ENCODE results near the gene BSDC1. TPM values are rescaled to one million over a fixed set of nuclear protein-coding genes. Genes with fewer than 3 reads are reported as not detected.

The BSDC1 gene
- total and polyA plus RNA-seq, 2 of the 13 experiments (the other 11 are each of a cell fraction or from before 2014, with no cell fraction given) = 40.3 to 64.2 TPM

DNA sequence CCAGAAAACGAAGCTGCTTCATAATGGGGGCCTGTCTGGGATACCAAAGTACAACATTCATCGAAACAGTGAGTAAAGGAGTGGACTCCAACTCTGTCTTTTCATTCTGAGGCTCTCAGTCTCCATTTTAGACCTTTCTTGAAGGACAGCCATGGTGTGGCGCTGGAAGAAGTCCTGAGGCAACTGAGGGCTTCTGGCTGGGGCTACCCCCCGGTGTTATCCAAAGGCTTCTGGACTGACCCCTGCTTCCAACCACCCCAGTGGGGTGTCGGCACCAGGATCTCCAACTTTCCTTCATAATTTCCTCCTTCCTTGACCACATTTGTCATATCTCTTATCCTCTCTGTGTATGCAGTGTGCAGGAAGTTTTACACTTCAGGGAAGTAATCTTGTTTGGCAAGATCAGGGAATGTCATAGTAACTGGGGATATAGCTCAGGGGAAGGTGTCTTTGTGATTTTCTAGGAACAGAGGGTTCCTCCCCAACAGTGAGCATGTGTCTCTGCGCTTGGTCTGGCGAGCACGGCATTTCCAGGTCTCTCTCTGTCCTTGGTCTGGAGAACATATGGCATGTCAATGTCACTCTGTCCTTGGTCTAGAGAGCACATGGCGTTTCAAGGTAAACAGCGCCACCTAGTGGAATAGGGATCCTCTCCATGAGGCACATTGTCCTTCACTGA, 19.4 kb upstream of the BSDC1 start (continued):
- TF ChIP-seq SAP130 (CRISPR knock-in tag; IDR thresholded peaks at IDR 0.05; ENCODE audit: low read depth) = peak; percentile 75
- no peak for TF ChIP-seq NR2F6 (IDR thresholded peaks at IDR 0.05)
- TF ChIP-seq NR2F6 (CRISPR knock-in tag; IDR thresholded peaks at IDR 0.05) = peak; percentile 42; the same call in 1 of the 2 replicates
- no peak for TF ChIP-seq MED13 (CRISPR knock-in tag; IDR thresholded peaks at IDR 0.05)
- TF ChIP-seq ZNF652 (CRISPR knock-in tag; IDR thresholded peaks at IDR 0.05; ENCODE audit: borderline replicate concordance, low read depth) = no peak
- peak; percentile 71; the same call in 1 of the 2 replicates for TF ChIP-seq MXD4 (CRISPR knock-in tag; IDR thresholded peaks at IDR 0.05)
- TF ChIP-seq, protein P1, sequence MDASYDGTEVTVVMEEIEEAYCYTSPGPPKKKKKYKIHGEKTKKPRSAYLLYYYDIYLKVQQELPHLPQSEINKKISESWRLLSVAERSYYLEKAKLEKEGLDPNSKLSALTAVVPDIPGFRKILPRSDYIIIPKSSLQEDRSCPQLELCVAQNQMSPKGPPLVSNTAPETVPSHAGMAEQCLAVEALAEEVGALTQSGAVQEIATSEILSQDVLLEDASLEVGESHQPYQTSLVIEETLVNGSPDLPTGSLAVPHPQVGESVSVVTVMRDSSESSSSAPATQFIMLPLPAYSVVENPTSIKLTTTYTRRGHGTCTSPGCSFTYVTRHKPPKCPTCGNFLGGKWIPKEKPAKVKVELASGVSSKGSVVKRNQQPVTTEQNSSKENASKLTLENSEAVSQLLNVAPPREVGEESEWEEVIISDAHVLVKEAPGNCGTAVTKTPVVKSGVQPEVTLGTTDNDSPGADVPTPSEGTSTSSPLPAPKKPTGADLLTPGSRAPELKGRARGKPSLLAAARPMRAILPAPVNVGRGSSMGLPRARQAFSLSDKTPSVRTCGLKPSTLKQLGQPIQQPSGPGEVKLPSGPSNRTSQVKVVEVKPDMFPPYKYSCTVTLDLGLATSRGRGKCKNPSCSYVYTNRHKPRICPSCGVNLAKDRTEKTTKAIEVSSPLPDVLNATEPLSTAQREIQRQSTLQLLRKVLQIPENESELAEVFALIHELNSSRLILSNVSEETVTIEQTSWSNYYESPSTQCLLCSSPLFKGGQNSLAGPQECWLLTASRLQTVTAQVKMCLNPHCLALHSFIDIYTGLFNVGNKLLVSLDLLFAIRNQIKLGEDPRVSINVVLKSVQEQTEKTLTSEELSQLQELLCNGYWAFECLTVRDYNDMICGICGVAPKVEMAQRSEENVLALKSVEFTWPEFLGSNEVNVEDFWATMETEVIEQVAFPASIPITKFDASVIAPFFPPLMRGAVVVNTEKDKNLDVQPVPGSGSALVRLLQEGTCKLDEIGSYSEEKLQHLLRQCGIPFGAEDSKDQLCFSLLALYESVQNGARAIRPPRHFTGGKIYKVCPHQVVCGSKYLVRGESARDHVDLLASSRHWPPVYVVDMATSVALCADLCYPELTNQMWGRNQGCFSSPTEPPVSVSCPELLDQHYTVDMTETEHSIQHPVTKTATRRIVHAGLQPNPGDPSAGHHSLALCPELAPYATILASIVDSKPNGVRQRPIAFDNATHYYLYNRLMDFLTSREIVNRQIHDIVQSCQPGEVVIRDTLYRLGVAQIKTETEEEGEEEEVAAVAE (CRISPR knock-in tag; IDR thresholded peaks at IDR 0.05; ENCODE audit: borderline replicate concordance) = 0 out of 2 replicates have a peak, but pooled peaks have one; percentile 49
- peak; percentile 54 for TF ChIP-seq DMAP1 (CRISPR knock-in tag; IDR thresholded peaks at IDR 0.05)
- TF ChIP-seq TSC22D2 (CRISPR knock-in tag; IDR thresholded peaks at IDR 0.05; ENCODE audit: borderline replicate concordance) = 0 out of 2 replicates have a peak, but pooled peaks have one; percentile 34
- no peak for TF ChIP-seq SKI (IDR thresholded peaks at IDR 0.05; ENCODE audit: partially characterized antibody)
- TF ChIP-seq MIXL1 (CRISPR knock-in tag; IDR thresholded peaks at IDR 0.05) = 0 out of 2 replicates have a peak, but pooled peaks have one; percentile 35
- TF ChIP-seq, protein P2, sequence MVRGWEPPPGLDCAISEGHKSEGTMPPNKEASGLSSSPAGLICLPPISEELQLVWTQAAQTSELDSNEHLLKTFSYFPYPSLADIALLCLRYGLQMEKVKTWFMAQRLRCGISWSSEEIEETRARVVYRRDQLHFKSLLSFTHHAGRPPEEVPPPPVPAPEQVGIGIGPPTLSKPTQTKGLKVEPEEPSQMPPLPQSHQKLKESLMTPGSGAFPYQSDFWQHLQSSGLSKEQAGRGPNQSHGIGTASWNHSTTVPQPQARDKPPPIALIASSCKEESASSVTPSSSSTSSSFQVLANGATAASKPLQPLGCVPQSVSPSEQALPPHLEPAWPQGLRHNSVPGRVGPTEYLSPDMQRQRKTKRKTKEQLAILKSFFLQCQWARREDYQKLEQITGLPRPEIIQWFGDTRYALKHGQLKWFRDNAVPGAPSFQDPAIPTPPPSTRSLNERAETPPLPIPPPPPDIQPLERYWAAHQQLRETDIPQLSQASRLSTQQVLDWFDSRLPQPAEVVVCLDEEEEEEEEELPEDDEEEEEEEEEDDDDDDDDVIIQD (CRISPR knock-in tag; IDR thresholded peaks at IDR 0.05; ENCODE audit: low read depth) = peak; percentile 28; the same call in 1 of the 2 replicates
- peak; percentile 52; the same call in 1 of the 2 replicates for TF ChIP-seq HDAC2 (CRISPR knock-in tag; IDR thresholded peaks at IDR 0.05)
- TF ChIP-seq, protein P3, sequence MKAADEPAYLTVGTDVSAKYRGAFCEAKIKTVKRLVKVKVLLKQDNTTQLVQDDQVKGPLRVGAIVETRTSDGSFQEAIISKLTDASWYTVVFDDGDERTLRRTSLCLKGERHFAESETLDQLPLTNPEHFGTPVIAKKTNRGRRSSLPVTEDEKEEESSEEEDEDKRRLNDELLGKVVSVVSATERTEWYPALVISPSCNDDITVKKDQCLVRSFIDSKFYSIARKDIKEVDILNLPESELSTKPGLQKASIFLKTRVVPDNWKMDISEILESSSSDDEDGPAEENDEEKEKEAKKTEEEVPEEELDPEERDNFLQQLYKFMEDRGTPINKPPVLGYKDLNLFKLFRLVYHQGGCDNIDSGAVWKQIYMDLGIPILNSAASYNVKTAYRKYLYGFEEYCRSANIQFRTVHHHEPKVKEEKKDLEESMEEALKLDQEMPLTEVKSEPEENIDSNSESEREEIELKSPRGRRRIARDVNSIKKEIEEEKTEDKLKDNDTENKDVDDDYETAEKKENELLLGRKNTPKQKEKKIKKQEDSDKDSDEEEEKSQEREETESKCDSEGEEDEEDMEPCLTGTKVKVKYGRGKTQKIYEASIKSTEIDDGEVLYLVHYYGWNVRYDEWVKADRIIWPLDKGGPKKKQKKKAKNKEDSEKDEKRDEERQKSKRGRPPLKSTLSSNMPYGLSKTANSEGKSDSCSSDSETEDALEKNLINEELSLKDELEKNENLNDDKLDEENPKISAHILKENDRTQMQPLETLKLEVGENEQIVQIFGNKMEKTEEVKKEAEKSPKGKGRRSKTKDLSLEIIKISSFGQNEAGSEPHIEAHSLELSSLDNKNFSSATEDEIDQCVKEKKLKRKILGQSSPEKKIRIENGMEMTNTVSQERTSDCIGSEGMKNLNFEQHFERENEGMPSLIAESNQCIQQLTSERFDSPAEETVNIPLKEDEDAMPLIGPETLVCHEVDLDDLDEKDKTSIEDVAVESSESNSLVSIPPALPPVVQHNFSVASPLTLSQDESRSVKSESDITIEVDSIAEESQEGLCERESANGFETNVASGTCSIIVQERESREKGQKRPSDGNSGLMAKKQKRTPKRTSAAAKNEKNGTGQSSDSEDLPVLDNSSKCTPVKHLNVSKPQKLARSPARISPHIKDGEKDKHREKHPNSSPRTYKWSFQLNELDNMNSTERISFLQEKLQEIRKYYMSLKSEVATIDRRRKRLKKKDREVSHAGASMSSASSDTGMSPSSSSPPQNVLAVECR (CRISPR knock-in tag; IDR thresholded peaks at IDR 0.05; ENCODE audit: borderline replicate concordance) = peak; percentile 61; the same call in 1 of the 2 replicates
- TF ChIP-seq, protein P4, sequence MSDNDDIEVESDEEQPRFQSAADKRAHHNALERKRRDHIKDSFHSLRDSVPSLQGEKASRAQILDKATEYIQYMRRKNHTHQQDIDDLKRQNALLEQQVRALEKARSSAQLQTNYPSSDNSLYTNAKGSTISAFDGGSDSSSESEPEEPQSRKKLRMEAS (IDR thresholded peaks at IDR 0.05) = peak; percentile 84
- peak; percentile 39 for TF ChIP-seq FOSL2 (CRISPR knock-in tag; IDR thresholded peaks at IDR 0.05)
- TF ChIP-seq MYC (CRISPR knock-in tag; IDR thresholded peaks at IDR 0.05; ENCODE audit: borderline replicate concordance) = peak; percentile 83
- TF ChIP-seq NKX3-1 (CRISPR knock-in tag; IDR thresholded peaks at IDR 0.05) = no peak
- peak; percentile 53 for TF ChIP-seq SALL1 (CRISPR knock-in tag; IDR thresholded peaks at IDR 0.05)
- no peak for TF ChIP-seq NBN (conservative IDR thresholded peaks at IDR 0.05)
- TF ChIP-seq NCOA2 (CRISPR knock-in tag; IDR thresholded peaks at IDR 0.05) = 0 out of 2 replicates have a peak, but pooled peaks have one; percentile 14
- TF ChIP-seq ZNF317 (CRISPR knock-in tag; IDR thresholded peaks at IDR 0.05) = 0 out of 2 replicates have a peak, but pooled peaks have one; percentile 49

Measured in HepG2 (cell line).